ENCODE data around the gene CHP2. TPM values are rescaled to one million over a fixed set of nuclear protein-coding genes. Genes with fewer than 3 reads are reported as not detected.

Gene CHP2
- not detected in 2 replicates for total RNA-seq (2014; rRNA removed; shearing (Covaris generic); ENCODE audit: low replicate concordance)

GRCh38 chr16:23754594-23755483, at the start of gene CHP2:
CHP2 (plus strand) TSS chr16:23755026; CDS start chr16:23755050, 24 bp downstream.
- Histone ChIP-seq H3K9ac (ENCODE audit: low read length) (no peak within 1 kb of the TSS), H3K4me3 (ENCODE audit: low read length) (no peak within 1 kb of the TSS), H2AFZ (ENCODE audit: low read length) (no peak within 1 kb of the TSS), H3K27me3 (ENCODE audit: low read length) (no peaks in the 10 kb centered on the region), H3K9me2 (replicated peaks; ENCODE audit: insufficient read depth, low read length) (no peaks in the 10 kb centered on the region), H3K9me3 (ENCODE audit: low read length) (no peaks in the 10 kb centered on the region), H3K4me1 (ENCODE audit: low read length) (no peaks in the 10 kb centered on the region), H3K79me2 (ENCODE audit: low read length) (no peaks in the 10 kb centered on the region), H3K27ac (ENCODE audit: low read length) (no peak within 1 kb of the TSS), H4K20me1 (ENCODE audit: insufficient read depth, low read depth, low read length) (no peaks in the 10 kb centered on the region), H3K36me3 (ENCODE audit: insufficient read depth, low read length) (no peaks in the 10 kb centered on the region), H3K4me2 (ENCODE audit: low read depth, low read length, poor library complexity, severe bottlenecking) (no peak within 1 kb of the TSS)
- no peak for DNase-seq

GRCh38 chr16:23705517-23705902, 49.3 kb upstream of the CHP2 start:
- peaks cover 3% of the 10 kb centered on the region; the same call in 1 of the 2 replicates for H3K4me1 ChIP-seq (ENCODE audit: low read length)
- no peak overlapping the region for H3K4me3 ChIP-seq (ENCODE audit: low read length)
- no peak overlapping the region for H2AFZ ChIP-seq (ENCODE audit: low read length)
- no peaks in the 10 kb centered on the region for H4K20me1 ChIP-seq (ENCODE audit: insufficient read depth, low read depth, low read length)
- H3K9me2 ChIP-seq (replicated peaks; ENCODE audit: insufficient read depth, low read length): no peaks in the 10 kb centered on the region
- H3K79me2 ChIP-seq (ENCODE audit: low read length): no peaks in the 10 kb centered on the region
- DNase-seq: no peak
- no peak overlapping the region for H3K4me2 ChIP-seq (ENCODE audit: low read depth, low read length, poor library complexity, severe bottlenecking)
- H3K9me3 ChIP-seq (ENCODE audit: low read length): peaks cover 12% of the 10 kb centered on the region
- peaks cover 4% of the 10 kb centered on the region; the same call in 1 of the 2 replicates for H3K27me3 ChIP-seq (ENCODE audit: low read length)
- H3K9ac ChIP-seq (ENCODE audit: low read length): no peak overlapping the region
- H3K27ac ChIP-seq (ENCODE audit: low read length): no peak overlapping the region
- H3K36me3 ChIP-seq (ENCODE audit: insufficient read depth, low read length): no peaks in the 10 kb centered on the region

GRCh38 chr16:23706439-23706838, 48.4 kb upstream of the CHP2 start:
- no peak overlapping the region for H3K27ac ChIP-seq (ENCODE audit: low read length)
- no peak for DNase-seq
- H3K27me3 ChIP-seq (ENCODE audit: low read length): peaks cover 4% of the 10 kb centered on the region; the same call in 1 of the 2 replicates
- no peaks in the 10 kb centered on the region for H3K9me2 ChIP-seq (replicated peaks; ENCODE audit: insufficient read depth, low read length)
- no peak overlapping the region for H3K9ac ChIP-seq (ENCODE audit: low read length)
- H3K36me3 ChIP-seq (ENCODE audit: insufficient read depth, low read length): no peaks in the 10 kb centered on the region
- no peaks in the 10 kb centered on the region for H4K20me1 ChIP-seq (ENCODE audit: insufficient read depth, low read depth, low read length)
- H2AFZ ChIP-seq (ENCODE audit: low read length): no peak overlapping the region
- H3K79me2 ChIP-seq (ENCODE audit: low read length): no peaks in the 10 kb centered on the region
- H3K4me1 ChIP-seq (ENCODE audit: low read length): no peaks in the 10 kb centered on the region
- H3K4me2 ChIP-seq (ENCODE audit: low read depth, low read length, poor library complexity, severe bottlenecking): no peak overlapping the region
- peaks cover 12% of the 10 kb centered on the region for H3K9me3 ChIP-seq (ENCODE audit: low read length)
- no peak overlapping the region for H3K4me3 ChIP-seq (ENCODE audit: low read length)

- H3K27me3 ChIP-seq (ENCODE audit: low read length): no peaks in the 10 kb centered on the region
- no peak for DNase-seq
Observed at GRCh38 chr16:23709536-23709935, 45.3 kb upstream of the CHP2 start.

GRCh38 chr16:23710008-23710407, 44.8 kb upstream of the CHP2 start:
- Histone ChIP-seq H3K9ac (ENCODE audit: low read length) (no peak overlapping the region), H3K9me3 (ENCODE audit: low read length) (peaks cover 12% of the 10 kb centered on the region), H3K4me3 (ENCODE audit: low read length) (no peak overlapping the region), H3K9me2 (replicated peaks; ENCODE audit: insufficient read depth, low read length) (no peaks in the 10 kb centered on the region), H3K27ac (ENCODE audit: low read length) (no peak overlapping the region), H3K4me2 (ENCODE audit: low read depth, low read length, poor library complexity, severe bottlenecking) (no peak overlapping the region), H4K20me1 (ENCODE audit: insufficient read depth, low read depth, low read length) (no peaks in the 10 kb centered on the region), H3K36me3 (ENCODE audit: insufficient read depth, low read length) (no peaks in the 10 kb centered on the region), H3K79me2 (ENCODE audit: low read length) (no peaks in the 10 kb centered on the region), H2AFZ (ENCODE audit: low read length) (no peak overlapping the region), H3K27me3 (ENCODE audit: low read length) (no peaks in the 10 kb centered on the region), H3K4me1 (ENCODE audit: low read length) (no peaks in the 10 kb centered on the region)
- DNase-seq: no peak

More at GRCh38 chr16:23709536-23709935, 45.3 kb upstream of the CHP2 start:
- Histone ChIP-seq H3K4me1 (ENCODE audit: low read length) (no peaks in the 10 kb centered on the region), H3K27ac (ENCODE audit: low read length) (no peak overlapping the region), H3K36me3 (ENCODE audit: insufficient read depth, low read length) (no peaks in the 10 kb centered on the region), H2AFZ (ENCODE audit: low read length) (no peak overlapping the region), H3K4me2 (ENCODE audit: low read depth, low read length, poor library complexity, severe bottlenecking) (no peak overlapping the region), H3K9me3 (ENCODE audit: low read length) (peaks cover 12% of the 10 kb centered on the region), H3K9me2 (replicated peaks; ENCODE audit: insufficient read depth, low read length) (no peaks in the 10 kb centered on the region), H3K9ac (ENCODE audit: low read length) (no peak overlapping the region), H3K4me3 (ENCODE audit: low read length) (no peak overlapping the region), H3K79me2 (ENCODE audit: low read length) (no peaks in the 10 kb centered on the region), H4K20me1 (ENCODE audit: insufficient read depth, low read depth, low read length) (no peaks in the 10 kb centered on the region)

GRCh38 chr16:23710504-23710903, 44.3 kb upstream of the CHP2 start:
- Histone ChIP-seq H3K27me3 (ENCODE audit: low read length) (no peaks in the 10 kb centered on the region), H3K4me3 (ENCODE audit: low read length) (no peak overlapping the region), H3K9ac (ENCODE audit: low read length) (no peak overlapping the region), H3K4me2 (ENCODE audit: low read depth, low read length, poor library complexity, severe bottlenecking) (no peak overlapping the region), H4K20me1 (ENCODE audit: insufficient read depth, low read depth, low read length) (no peaks in the 10 kb centered on the region), H3K27ac (ENCODE audit: low read length) (no peak overlapping the region), H3K79me2 (ENCODE audit: low read length) (no peaks in the 10 kb centered on the region), H3K36me3 (ENCODE audit: insufficient read depth, low read length) (no peaks in the 10 kb centered on the region), H3K9me2 (replicated peaks; ENCODE audit: insufficient read depth, low read length) (no peaks in the 10 kb centered on the region), H2AFZ (ENCODE audit: low read length) (no peak overlapping the region), H3K4me1 (ENCODE audit: low read length) (no peaks in the 10 kb centered on the region), H3K9me3 (ENCODE audit: low read length) (peaks cover 12% of the 10 kb centered on the region)
- no peak for DNase-seq

- Histone ChIP-seq H3K36me3 (ENCODE audit: insufficient read depth, low read length) (no peaks in the 10 kb centered on the region), H3K4me2 (ENCODE audit: low read depth, low read length, poor library complexity, severe bottlenecking) (no peak overlapping the region), H3K4me1 (ENCODE audit: low read length) (no peaks in the 10 kb centered on the region), H4K20me1 (ENCODE audit: insufficient read depth, low read depth, low read length) (no peaks in the 10 kb centered on the region), H3K4me3 (ENCODE audit: low read length) (no peak overlapping the region), H3K9me3 (ENCODE audit: low read length) (peaks cover 12% of the 10 kb centered on the region), H2AFZ (ENCODE audit: low read length) (no peak overlapping the region), H3K27ac (ENCODE audit: low read length) (no peak overlapping the region), H3K27me3 (ENCODE audit: low read length) (no peaks in the 10 kb centered on the region), H3K9me2 (replicated peaks; ENCODE audit: insufficient read depth, low read length) (no peaks in the 10 kb centered on the region), H3K79me2 (ENCODE audit: low read length) (no peaks in the 10 kb centered on the region), H3K9ac (ENCODE audit: low read length) (no peak overlapping the region)
- no peak for DNase-seq
Observed at GRCh38 chr16:23711785-23712184, 43.0 kb upstream of the CHP2 start.

GRCh38 chr16:23712976-23713375, 41.9 kb upstream of the CHP2 start, which contains the start of gene ERN2:
ERN2 (minus strand) TSS chr16:23713222; CDS start chr16:23713187, 35 bp downstream.
- H3K27ac ChIP-seq (ENCODE audit: low read length): no peak within 1 kb of the TSS
- H4K20me1 ChIP-seq (ENCODE audit: insufficient read depth, low read depth, low read length): no peaks in the 10 kb centered on the region
- DNase-seq: no peak
- H3K4me3 ChIP-seq (ENCODE audit: low read length): no peak within 1 kb of the TSS
- H3K36me3 ChIP-seq (ENCODE audit: insufficient read depth, low read length): no peaks in the 10 kb centered on the region
- no peak within 1 kb of the TSS for H3K4me2 ChIP-seq (ENCODE audit: low read depth, low read length, poor library complexity, severe bottlenecking)
- no peaks in the 10 kb centered on the region for H3K79me2 ChIP-seq (ENCODE audit: low read length)
- H2AFZ ChIP-seq (ENCODE audit: low read length): no peak within 1 kb of the TSS
- no peaks in the 10 kb centered on the region for H3K27me3 ChIP-seq (ENCODE audit: low read length)
- peaks cover 12% of the 10 kb centered on the region for H3K9me3 ChIP-seq (ENCODE audit: low read length)
- no peak within 1 kb of the TSS for H3K9ac ChIP-seq (ENCODE audit: low read length)
- no peaks in the 10 kb centered on the region for H3K4me1 ChIP-seq (ENCODE audit: low read length)
- H3K9me2 ChIP-seq (replicated peaks; ENCODE audit: insufficient read depth, low read length): no peaks in the 10 kb centered on the region

Measured in Karpas-422 (cell line).